Erythroblast (primary cell): ENCODE data around the gene FHL3.

Experiments
- DNase-seq, 2 experiments: peaks; one replicate each; lab custom pipeline; 2025; lab: John Stamatoyannopoulos, UW
- GATA1 ChIP-seq: IDR thresholded peaks from 2 replicates; pipeline ENCODE4 v1.6.1; 2011; ENCODE audit warnings: low read depth, mild to moderate bottlenecking, control low read depth, low read length, moderate library complexity
- POLR2A ChIP-seq: IDR thresholded peaks from 2 replicates; pipeline ENCODE4 v1.6.1; 2011; ENCODE audit warnings: mild to moderate bottlenecking, low read length

FHL3 gene

GRCh38 chr1:38005195-38006007 is at the start of gene FHL3:
Gene FHL3, minus strand, starts transcription at chr1:38005514. Its CDS starts 6,102 bp downstream, at chr1:37999412.
- DNase-seq: peak; percentile 59 to 62
- TF ChIP-seq POLR2A (peak; percentile 10), GATA1 (no peak)

GRCh38 chr1:38053416-38054091 is 48.2 kb upstream of the FHL3 start:
- no peak for TF ChIP-seq GATA1
- TF ChIP-seq POLR2A: no peak
- DNase-seq: no peak

DNA sequence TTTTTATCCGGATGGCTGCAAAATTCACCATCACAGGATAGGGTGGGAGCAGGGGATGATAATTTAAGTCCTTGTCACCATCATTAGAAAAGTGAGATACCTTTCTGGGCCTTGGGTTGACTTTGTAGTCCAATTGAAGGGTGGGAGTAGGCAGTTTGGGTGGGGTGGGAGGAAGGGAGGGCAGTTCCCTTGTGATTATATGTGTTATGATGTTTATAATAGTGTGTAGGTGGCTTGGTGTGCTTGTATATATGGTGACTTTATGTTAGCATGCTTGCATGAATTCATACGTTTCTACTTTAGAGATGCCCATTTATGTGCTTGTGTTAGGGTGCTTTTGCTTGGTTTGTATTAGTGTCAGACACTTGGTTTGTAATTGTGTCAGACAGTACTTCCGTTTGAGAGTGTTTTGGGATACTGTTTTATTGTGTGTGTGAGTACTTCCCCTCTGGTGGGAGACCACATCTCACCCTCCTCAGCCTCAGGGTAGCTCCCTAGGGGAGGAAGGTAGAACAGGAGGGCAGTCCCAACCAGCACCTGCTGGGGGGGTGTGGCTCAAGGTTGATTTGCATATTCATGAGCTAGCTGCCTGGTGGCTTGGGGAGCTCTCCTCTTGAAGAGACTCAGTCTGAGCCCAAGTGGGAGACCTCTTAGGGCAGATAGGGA is 47.6 kb upstream of the FHL3 start:
- TF ChIP-seq POLR2A: no peak
- TF ChIP-seq GATA1: no peak
- no peak for DNase-seq

- TF ChIP-seq POLR2A: no peak
- no peak for TF ChIP-seq GATA1
Observed at GRCh38 chr1:38051079-38051543, 45.8 kb upstream of the FHL3 start.

GRCh38 chr1:38050397-38051078 is 45.2 kb upstream of the FHL3 start:
- DNase-seq: no peak

More at GRCh38 chr1:38051079-38051543, 45.8 kb upstream of the FHL3 start:
- no peak for DNase-seq

DNA sequence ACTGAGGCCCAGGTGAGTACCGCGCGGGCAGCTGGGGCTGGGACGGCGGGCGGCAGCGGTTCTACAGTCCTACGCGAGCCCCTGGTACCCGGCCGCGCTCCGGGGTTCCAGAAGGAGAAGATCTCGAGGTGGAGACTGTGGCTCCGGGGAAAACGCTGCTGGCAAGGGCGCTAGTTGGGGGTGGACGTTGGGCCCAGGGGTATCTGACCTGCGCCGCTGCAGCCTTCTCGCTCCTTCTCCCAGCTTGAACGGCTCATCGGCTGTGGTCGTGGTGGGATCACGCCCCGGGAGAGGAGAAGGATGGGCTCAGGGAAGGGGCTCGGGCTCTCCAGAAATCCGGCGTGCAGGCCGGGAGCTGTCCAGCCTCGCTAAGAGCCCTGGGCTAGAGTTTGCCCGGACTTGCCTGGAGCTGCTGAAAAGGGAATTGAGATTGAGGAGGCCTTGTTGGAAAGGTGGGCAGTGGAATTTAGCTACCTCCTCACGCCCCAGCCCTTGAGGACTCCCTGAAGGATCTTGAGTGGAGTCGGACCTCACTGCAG is 42.4 kb upstream of the FHL3 start:
- TF ChIP-seq POLR2A (no peak), GATA1 (no peak)
- DNase-seq: no peak

More at GRCh38 chr1:38050397-38051078, 45.2 kb upstream of the FHL3 start:
- TF ChIP-seq GATA1 (no peak), POLR2A (no peak)

DNA sequence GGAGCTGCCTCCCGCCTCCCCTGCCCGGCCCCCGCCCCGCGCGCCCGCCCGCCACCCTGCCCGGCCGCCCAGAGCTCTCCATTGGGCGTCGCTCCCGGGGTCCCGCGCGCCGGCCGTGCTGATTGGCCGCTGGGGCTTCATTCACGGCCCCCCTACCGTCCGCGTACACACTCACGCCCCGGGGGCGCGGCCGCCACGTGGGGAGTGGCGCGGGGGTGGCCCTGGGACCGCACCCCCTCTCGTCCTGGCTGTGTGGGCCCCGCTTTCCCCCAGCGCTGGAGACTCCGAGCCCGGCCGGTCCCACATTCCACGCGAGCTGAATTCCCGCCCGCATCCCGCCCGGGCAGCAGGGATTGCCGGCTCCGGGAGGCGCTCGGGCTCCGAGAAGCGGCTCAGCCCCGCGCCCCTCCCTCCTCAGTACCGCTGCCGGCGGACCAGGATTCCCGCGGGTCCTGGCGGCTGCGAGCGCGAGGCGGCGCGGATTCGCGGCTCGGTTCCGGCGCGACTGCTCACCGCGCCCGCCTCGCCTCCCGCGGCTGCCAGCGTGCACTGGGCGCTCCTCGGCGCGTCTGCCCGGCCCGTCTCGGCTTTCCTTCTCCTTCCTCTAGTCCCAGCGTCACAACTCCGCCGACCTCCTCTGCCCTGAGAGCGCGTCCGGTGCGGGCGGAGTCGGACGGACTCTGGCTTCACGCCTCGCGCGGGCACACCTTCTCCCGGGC is 41.7 kb upstream of the FHL3 start:
- peak; percentile 78 to 80 for DNase-seq
- TF ChIP-seq POLR2A: no peak
- no peak for TF ChIP-seq GATA1

- DNase-seq: peak in 1 of 2 experiments; percentile 50
- TF ChIP-seq GATA1 (no peak), POLR2A (no peak)
Observed at GRCh38 chr1:38046333-38046883, 41.1 kb upstream of the FHL3 start, which contains the start of gene POU3F1. Gene POU3F1, minus strand, starts transcription at chr1:38046793. Its CDS starts 50 bp downstream, at chr1:38046743.

- TF ChIP-seq GATA1: no peak
- TF ChIP-seq POLR2A: no peak
- DNase-seq: peak; percentile 30 to 42
Observed at GRCh38 chr1:38045401-38046332, 40.4 kb upstream of the FHL3 start.

DNA sequence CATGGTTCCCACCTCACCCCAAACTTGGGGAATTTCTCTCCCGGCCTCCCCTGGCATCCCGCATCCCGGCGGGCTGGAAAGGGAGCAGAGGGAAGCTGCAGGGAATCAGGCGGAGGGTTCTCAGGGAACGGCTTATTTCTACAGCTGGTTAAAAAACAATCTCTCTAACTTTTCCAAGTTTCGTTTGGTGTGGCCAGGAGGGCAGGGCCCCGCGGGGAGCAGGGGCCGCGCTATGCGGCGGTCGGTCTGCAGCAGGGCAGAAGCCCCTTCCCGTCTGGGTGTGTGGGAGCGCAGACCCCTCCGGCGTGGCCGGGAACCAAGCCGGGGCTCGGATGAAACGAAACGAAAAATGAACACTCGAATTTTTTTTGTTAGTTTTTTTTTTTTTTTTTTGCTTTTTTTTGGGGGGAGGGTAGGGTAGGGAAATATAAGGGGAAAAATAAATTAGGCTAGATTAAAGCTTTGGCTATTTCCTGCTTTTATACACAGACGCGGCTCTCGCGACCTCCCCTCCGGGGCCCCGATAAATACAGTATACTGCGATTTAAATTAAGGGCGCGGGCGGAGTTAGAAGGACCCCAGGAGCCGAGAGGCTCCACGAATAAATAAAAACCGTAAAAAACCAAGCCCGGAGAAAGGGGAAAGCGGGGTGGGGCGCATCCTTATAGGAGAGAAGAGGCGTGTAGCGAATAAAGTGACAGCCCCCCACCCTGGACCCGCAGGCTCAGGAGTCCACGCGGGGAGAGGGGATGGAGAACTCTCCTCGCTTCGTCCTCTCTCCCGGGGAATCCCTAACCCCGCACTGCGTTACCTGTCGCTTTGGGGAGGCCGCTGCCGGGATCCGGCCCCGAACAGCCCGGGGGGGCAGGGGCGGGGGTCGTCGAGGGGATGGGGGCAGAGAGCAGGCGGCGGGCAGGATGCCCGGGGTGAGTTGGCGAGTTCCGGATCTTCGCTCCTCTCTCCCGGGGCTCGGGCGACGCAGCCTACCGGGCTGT is 39.2 kb upstream of the FHL3 start:
- no peak for DNase-seq
- TF ChIP-seq GATA1 (no peak), POLR2A (no peak)
